Fibroblast of the conjunctiva (primary cell): ENCODE measurements around the gene EPGN.

Experiments used
- DNase-seq: peaks from one replicate; pipeline ENCODE4 v3.0.0-alpha.2; 2010; ENCODE audit warnings: low read depth

EPGN gene

GRCh38 chr4:74311696-74312313 lies 3.5 kb downstream of the EPGN start:
- peak; percentile 49 for DNase-seq

GRCh38 chr4:74314329-74314728 lies 6.1 kb downstream of the EPGN start:
- DNase-seq = no peak

- DNase-seq = no peak
Observed at GRCh38 chr4:74314944-74315343, 6.7 kb downstream of the EPGN start.

- no peak for DNase-seq
Observed at GRCh38 chr4:74315376-74315775, 7.1 kb downstream of the EPGN start.

GRCh38 chr4:74316397-74316796 lies 8.1 kb downstream of the EPGN start:
- DNase-seq = peak; percentile 37

- DNase-seq = peak; percentile 24
Observed at GRCh38 chr4:74317616-74318246, 9.5 kb downstream of the EPGN start.

GRCh38 chr4:74318276-74318675 lies 10.0 kb downstream of the EPGN start:
- no peak for DNase-seq

- no peak for DNase-seq
Observed at GRCh38 chr4:74319470-74319869, 11.2 kb downstream of the EPGN start.

- DNase-seq = peak; percentile 47
Observed at GRCh38 chr4:74320559-74321118, 12.4 kb downstream of the EPGN start.

- DNase-seq = no peak
Observed at GRCh38 chr4:74322301-74322700, 14.0 kb downstream of the EPGN start.

- DNase-seq = no peak
Observed at GRCh38 chr4:74323663-74324062, 15.4 kb downstream of the EPGN start.

GRCh38 chr4:74324262-74324661 lies 16.0 kb downstream of the EPGN start:
- no peak for DNase-seq

GRCh38 chr4:74325886-74326285 lies 17.6 kb downstream of the EPGN start:
- no peak for DNase-seq

- DNase-seq = no peak
Observed at GRCh38 chr4:74327762-74328161, 19.5 kb downstream of the EPGN start.

GRCh38 chr4:74328501-74328900 lies 20.2 kb downstream of the EPGN start:
- DNase-seq = no peak

- DNase-seq = no peak
Observed at GRCh38 chr4:74329307-74329706, 21.0 kb downstream of the EPGN start.

- DNase-seq = no peak
Observed at GRCh38 chr4:74330295-74330750, 22.1 kb downstream of the EPGN start.

GRCh38 chr4:74331252-74331651 lies 23.0 kb downstream of the EPGN start:
- no peak for DNase-seq

GRCh38 chr4:74331944-74332343 lies 23.7 kb downstream of the EPGN start:
- no peak for DNase-seq

GRCh38 chr4:74334636-74335035 lies 26.4 kb downstream of the EPGN start:
- no peak for DNase-seq

GRCh38 chr4:74335341-74336021 lies 27.2 kb downstream of the EPGN start:
- no peak for DNase-seq

- DNase-seq = no peak
Observed at GRCh38 chr4:74338792-74339333, 30.6 kb downstream of the EPGN start.

GRCh38 chr4:74339501-74339900 lies 31.2 kb downstream of the EPGN start:
- no peak for DNase-seq
